H1 (cell line): Measurements from ENCODE around the gene AHCY. TPM values are rescaled to one million over a fixed set of nuclear protein-coding genes. Genes with fewer than 3 reads are reported as not detected.

Experiments
- CTCF ChIA-PET: fragments of 300-600 bp; sonication (Branson Sonifier 250); formaldehyde crosslinking; loops from one replicate; lab custom pipeline; 2021; ENCODE audit not compliant: partially characterized antibody; lab: Charles Lee
- POLR2A ChIA-PET: fragments of 300-600 bp; sonication (Branson Sonifier 250); formaldehyde crosslinking; loops from one replicate; lab custom pipeline; 2021; ENCODE audit warnings: inconsistent platforms; ENCODE audit not compliant: partially characterized antibody; lab: Charles Lee
- DNase-seq, 2 experiments: peaks; one replicate each; pipeline versions ENCODE4 v3.0.0 to v3.0.0-alpha.2; 2010 to 2022; ENCODE audit warnings: low spot score in 2 of 2, low read depth in 1 of 2, mixed read lengths in 1 of 2
- FAIRE-seq: peaks from 2 replicates; lab custom pipeline; 2011; peaks lifted over from hg19 to GRCh38; lab: Jason Lieb, UNC
- H2AFZ ChIP-seq: 2 replicates; pipeline ENCODE4 v1.8.1; 2012; ENCODE audit warnings: low read length, inconsistent platforms
- H2AK5ac ChIP-seq: 2 replicates; pipeline ENCODE4 v1.6.1; 2013; ENCODE audit warnings: low read depth, low read length
- H2BK120ac ChIP-seq: replicated peaks from 2 replicates; pipeline ENCODE3; 2013; ENCODE audit warnings: low read depth, low read length, inconsistent platforms
- H2BK12ac ChIP-seq: 2 replicates; pipeline ENCODE4 v1.6.1; 2013; ENCODE audit warnings: low read depth, low read length
- H2BK15ac ChIP-seq: 2 replicates; pipeline ENCODE4 v1.6.1; 2013; ENCODE audit warnings: low read length
- H2BK20ac ChIP-seq: 2 replicates; pipeline ENCODE4 v1.6.1; 2013; ENCODE audit warnings: low read length
- H2BK5ac ChIP-seq: 2 replicates; pipeline ENCODE4 v1.6.1; 2013; ENCODE audit warnings: low read depth, low read length
- H3K14ac ChIP-seq: 2 replicates; pipeline ENCODE4 v1.6.1; 2013; ENCODE audit warnings: inconsistent platforms; ENCODE audit not compliant: insufficient read length
- H3K18ac ChIP-seq: 2 replicates; pipeline ENCODE4 v1.6.1; 2013; ENCODE audit warnings: low read length; ENCODE audit errors: extremely low read depth
- H3K23ac ChIP-seq: 2 replicates; pipeline ENCODE4 v1.6.1; 2013; ENCODE audit warnings: inconsistent platforms; ENCODE audit not compliant: insufficient read length
- H3K23me2 ChIP-seq: 2 replicates; pipeline ENCODE4 v1.6.1; 2013; ENCODE audit warnings: low read depth, low read length
- H3K27ac ChIP-seq: 2 replicates; pipeline ENCODE4 v1.6.1; 2011; ENCODE audit warnings: low read depth, low read length, inconsistent platforms
- H3K27me3 ChIP-seq, 4 experiments: replicated peaks in 1 of 4; 1 replicate in 1 of 4; 2 replicates in 3 of 4; pipeline versions ENCODE4 v1.6.1 to v1.8.1; 2011 to 2013; ENCODE audit warnings: low read length in 3 of 4, mild to moderate bottlenecking in 3 of 4, inconsistent platforms in 2 of 4, mixed read lengths in 2 of 4, moderate library complexity in 1 of 4; ENCODE audit not compliant: control insufficient read depth in 3 of 4, insufficient read depth in 3 of 4; ENCODE audit errors: extremely low read depth in 1 of 4
- H3K36me3 ChIP-seq, 4 experiments: 2 replicates each; pipeline versions ENCODE4 v1.6.1 to v1.8.1; 2011 to 2013; ENCODE audit warnings: mild to moderate bottlenecking in 4 of 4, low read length in 3 of 4, moderate library complexity in 2 of 4, control low read depth in 1 of 4, inconsistent platforms in 1 of 4; ENCODE audit not compliant: insufficient read depth in 4 of 4, control insufficient read depth in 2 of 4
- H3K4ac ChIP-seq: replicated peaks from 2 replicates; pipeline ENCODE3; 2013; ENCODE audit warnings: low read length, low read depth, mixed read lengths, inconsistent platforms; ENCODE audit not compliant: insufficient read length
- H3K4me1 ChIP-seq, 4 experiments: replicated peaks in 1 of 4; 1 replicate in 1 of 4; 2 replicates in 3 of 4; pipeline versions ENCODE4 v1.6.1 to v1.8.1; 2011 to 2013; ENCODE audit warnings: low read length in 3 of 4, inconsistent platforms in 2 of 4, mixed read lengths in 1 of 4; ENCODE audit not compliant: insufficient read depth in 4 of 4, control insufficient read depth in 3 of 4
- H3K4me2 ChIP-seq, 2 experiments: 2 replicates each; pipeline versions ENCODE4 v1.6.1 to v1.8.1; 2011 to 2013; ENCODE audit warnings: low read depth in 2 of 2, low read length in 2 of 2, control low read depth in 1 of 2, inconsistent platforms in 1 of 2, mild to moderate bottlenecking in 1 of 2; ENCODE audit not compliant: insufficient read depth in 1 of 2
- H3K4me3 ChIP-seq, 4 experiments: fragments of 200-600, 300-600 bp in 1 of 4; sonication (generic), shearing (Covaris generic), sonication (Bioruptor Twin) in 1 of 4; 2 replicates each; pipeline versions ENCODE4 v1.5.1 to v1.8.1; 2011 to 2016; ENCODE audit warnings: low read length in 4 of 4, low read depth in 3 of 4, control low read depth in 2 of 4, inconsistent platforms in 2 of 4, mild to moderate bottlenecking in 2 of 4, mixed read lengths in 1 of 4, moderate library complexity in 1 of 4; ENCODE audit not compliant: insufficient read depth in 2 of 4; ENCODE audit errors: extremely low read depth in 1 of 4
- H3K56ac ChIP-seq: replicated peaks from 2 replicates; pipeline ENCODE3; 2013; ENCODE audit warnings: low read depth, mild to moderate bottlenecking, mixed read lengths, low read length, inconsistent platforms; ENCODE audit not compliant: insufficient read length
- H3K79me1 ChIP-seq: 2 replicates; pipeline ENCODE4 v1.6.1; 2013; ENCODE audit warnings: low read depth, low read length, control low read depth
- H3K79me2 ChIP-seq, 2 experiments: 2 replicates each; pipeline versions ENCODE4 v1.6.1 to v1.8.1; 2012 to 2013; ENCODE audit warnings: low read length in 2 of 2, mild to moderate bottlenecking in 2 of 2, inconsistent platforms in 1 of 2; ENCODE audit not compliant: insufficient read depth in 2 of 2, control insufficient read depth in 1 of 2
- H3K9ac ChIP-seq, 4 experiments: replicated peaks in 1 of 4; 1 replicate in 1 of 4; 2 replicates in 3 of 4; pipeline versions ENCODE4 v1.6.1 to v1.8.1; 2011 to 2013; ENCODE audit warnings: low read depth in 3 of 4, low read length in 3 of 4, control low read depth in 2 of 4, mild to moderate bottlenecking in 2 of 4, moderate library complexity in 2 of 4, inconsistent platforms in 1 of 4; ENCODE audit errors: extremely low read depth in 1 of 4
- H3K9me3 ChIP-seq, 2 experiments: 2 replicates each; pipeline versions ENCODE4 v1.6.1 to v1.8.1; 2012 to 2013; ENCODE audit warnings: mild to moderate bottlenecking in 2 of 2, moderate library complexity in 2 of 2, control low read depth in 1 of 2, inconsistent platforms in 1 of 2, low read depth in 1 of 2, low read length in 1 of 2, mixed read lengths in 1 of 2; ENCODE audit not compliant: insufficient read depth in 2 of 2
- H4K20me1 ChIP-seq, 2 experiments: replicated peaks in 1 of 2; 2 replicates each; pipeline versions ENCODE3 to v1.8.1; 2011 to 2013; ENCODE audit warnings: inconsistent platforms in 2 of 2, low read length in 2 of 2, mild to moderate bottlenecking in 1 of 2; ENCODE audit not compliant: insufficient read depth in 2 of 2, control insufficient read depth in 1 of 2
- H4K5ac ChIP-seq: 2 replicates; pipeline ENCODE4 v1.6.1; 2013; ENCODE audit warnings: low read length, low read depth, mixed read lengths, inconsistent platforms; ENCODE audit not compliant: insufficient read length
- H4K8ac ChIP-seq: 2 replicates; pipeline ENCODE4 v1.8.0; 2013; ENCODE audit warnings: mild to moderate bottlenecking, moderate library complexity, low read length, inconsistent platforms; ENCODE audit not compliant: insufficient read depth; ENCODE audit errors: extremely low read depth
- H4K91ac ChIP-seq: replicated peaks from 2 replicates; pipeline ENCODE3; 2013; ENCODE audit warnings: low read length, mixed read lengths, inconsistent platforms; ENCODE audit not compliant: insufficient read length
- CEBPB ChIP-seq: IDR thresholded peaks from 2 replicates; pipeline ENCODE4 v1.6.1; 2012; ENCODE audit warnings: low read depth, low read length
- POLR2AphosphoS5 ChIP-seq: IDR thresholded peaks from 2 replicates; pipeline ENCODE4 v1.6.1; 2011; ENCODE audit warnings: low read depth, low read length
- WGBS, 2 experiments: shearing (Covaris generic) in 1 of 2; methylation state at CpG; one replicate each; pipeline versions ENCODE4 v1.1.6 to v1.1.7; 2013 to 2015; ENCODE audit warnings: low lambda C conversion rate in 2 of 2, mixed read lengths in 2 of 2, inconsistent platforms in 1 of 2, low coverage in 1 of 2, missing lambda C conversion rate in 1 of 2; ENCODE audit not compliant: insufficient replicate concordance in 2 of 2, insufficient coverage in 1 of 2, insufficient read length in 1 of 2; ENCODE audit errors: extremely low coverage in 1 of 2, missing lambda C conversion rate in 1 of 2; 5-methylcytosine and 5-hydroxymethylcytosine counted together
- polyA plus RNA-seq, 7 experiments: library from polyadenylated mRNA; depleted of rRNA in 3 of 7; stranded (reverse) in 5 of 7; unstranded in 2 of 7; fragments of >200 nt in 5 of 7; fragments of 200-250 nt in 2 of 7; gene quantifications; 1 replicate in 5 of 7; 2 replicates in 1 of 7; 4 replicates in 1 of 7; pipeline versions ENCODE4 v1.2.1 to v1.2.3, GENCODE V29; 2011 to 2013; ENCODE audit warnings: missing spikeins in 2 of 7, mixed read lengths in 2 of 7
- total RNA-seq: library from RNA; stranded (reverse); fragmentation: NEBNext Ultra II Directional; extraction: Animal tissue kit (Norgen Biotek cat#: 25700); gene quantifications from 2 replicates; pipeline ENCODE4 v1.2.1, GENCODE V29; 2021

The AHCY gene
- total and polyA plus RNA-seq, 2 of the 8 experiments (the other 6 are each of a cell fraction or from before 2014, with no cell fraction given) = 404 to 638 TPM

DNA sequence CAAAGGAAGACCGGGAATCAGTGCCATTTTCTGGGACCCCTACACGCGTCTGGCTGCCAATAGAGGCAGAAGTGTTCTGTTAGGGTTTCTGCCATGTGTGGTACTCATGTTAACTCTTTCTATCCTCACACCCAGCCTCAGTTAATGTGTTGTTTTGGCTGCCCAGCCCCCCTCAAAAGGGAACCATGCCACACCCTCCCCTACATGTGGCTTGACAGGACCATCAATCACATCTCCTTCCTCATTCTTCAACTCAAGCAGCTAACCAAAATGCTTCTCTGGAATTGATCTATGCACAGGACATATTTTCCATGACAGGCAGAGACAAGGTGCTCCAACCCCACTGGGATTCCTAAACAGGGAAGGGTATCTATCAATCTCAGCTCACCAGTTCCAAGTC, 22.0 kb downstream of the AHCY start:
- Histone ChIP-seq H4K5ac (no peak overlapping the region), H2BK120ac (no peak overlapping the region), H3K4me2 (no peak overlapping the region), H2BK15ac (no peak overlapping the region), H3K79me1 (no peaks in the 10 kb centered on the region; the same call in 1 of the 2 replicates), H4K20me1 (peaks cover 7 to 12% of the 10 kb centered on the region in 2 experiments), H3K23ac (no peak overlapping the region), H3K4ac (no peak overlapping the region), H3K4me1 (no peaks in the 10 kb centered on the region), H3K79me2 (no peaks in the 10 kb centered on the region), H3K23me2 (no peaks in the 10 kb centered on the region), H3K9ac (no peak overlapping the region), H2AK5ac (no peak overlapping the region), H3K9me3 (no peaks in the 10 kb centered on the region), H3K27ac (no peak overlapping the region), H3K27me3 (no peaks in the 10 kb centered on the region), H2BK20ac (no peak overlapping the region), H2BK5ac (no peak overlapping the region), H4K8ac (no peak overlapping the region), H3K14ac (no peak overlapping the region), H3K18ac (no peak overlapping the region), H4K91ac (no peak overlapping the region), H3K4me3 (no peak overlapping the region), H2BK12ac (no peak overlapping the region), H3K56ac (no peak overlapping the region), H3K36me3 (peaks cover 43 to 92% (median 73%) of the 10 kb centered on the region in 4 experiments), H2AFZ (no peak overlapping the region)
- DNase-seq (no peak), FAIRE-seq (no peak)
- 88% methylated on average over 3 of the region's 3 CpGs; no CpG with 5 or more reads in 1 of the 2 experiments for WGBS, 2 experiments
- TF ChIP-seq CEBPB (no peak), POLR2AphosphoS5 (0 out of 2 replicates have a peak, but pooled peaks have one; percentile 26)
- ChIA-PET CTCF (interaction anchor here (0.6 to 1.5 kb wide), 2 partner anchors 31 to 1921 kb away, joined by 3 read pairs; no protein-coding TSS in a partner anchor), POLR2A (interaction anchor here (3.1 kb wide), 1 partner anchor 12 kb away, joined by 13 read pairs; no protein-coding TSS in a partner anchor)
